ENCODE measurements around the gene CTSS.
"Not testable (repeated sequence)": the region's sequence is repeated elsewhere in the genome, so short reads cannot be mapped to it uniquely, and the experiment has no call there.

CTSS gene

DNA sequence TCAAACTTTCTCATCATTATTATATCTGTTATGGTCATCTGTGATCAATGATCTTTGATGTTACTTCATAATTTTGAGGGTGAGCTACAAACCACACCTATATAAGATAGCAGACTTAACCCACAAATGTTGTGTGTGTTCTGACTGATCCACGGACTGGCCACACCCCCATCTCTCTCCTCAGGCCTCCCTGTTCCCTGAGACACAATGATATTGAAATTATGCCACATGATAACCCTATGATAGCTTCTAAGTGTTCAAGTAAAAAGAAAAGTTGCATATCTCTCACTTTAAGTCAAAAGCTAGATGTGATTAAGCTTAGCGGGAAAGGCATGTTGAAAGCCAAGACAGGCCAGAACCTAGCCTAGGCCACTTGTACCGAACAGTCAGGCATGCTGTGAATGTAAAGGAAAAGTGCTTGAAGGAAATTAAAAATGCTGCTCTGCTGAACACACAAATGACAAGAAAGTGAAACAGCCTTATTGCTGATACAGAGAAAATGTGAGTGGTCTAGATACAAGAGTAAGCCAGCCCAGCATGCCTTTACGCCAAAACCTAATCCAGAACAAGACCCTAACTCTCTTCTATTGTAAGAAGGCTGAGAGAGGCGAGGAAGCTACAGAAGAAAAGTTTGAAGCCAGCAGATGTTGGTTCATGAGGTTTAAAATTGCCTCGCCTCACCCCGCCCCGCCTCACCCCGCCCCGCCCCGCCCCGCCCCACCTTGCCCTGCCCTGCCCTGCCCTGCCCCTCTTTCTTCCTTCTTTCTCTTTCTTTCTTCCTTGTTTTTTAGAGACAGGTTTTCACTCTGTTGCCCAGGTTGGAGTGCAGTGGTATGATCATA is 16.5 kb downstream of the CTSS start:
- no peak for TF ChIP-seq CTCF (IDR thresholded peaks at IDR 0.05; ENCODE audit: low read depth, low read length, missing control alignments)
- H3K4me3 ChIP-seq (replicated peaks; ENCODE audit: low read depth, low read length), result no peak overlapping the region
- no peak for DNase-seq (ENCODE audit: extremely low read depth, low read depth)

GRCh38 chr1:150730130-150730721 is 35.4 kb downstream of the CTSS start:
- TF ChIP-seq CTCF (IDR thresholded peaks at IDR 0.05; ENCODE audit: low read depth, low read length, missing control alignments), result no peak
- no peak overlapping the region for H3K4me3 ChIP-seq (replicated peaks; ENCODE audit: low read depth, low read length)
- DNase-seq (ENCODE audit: extremely low read depth, low read depth), result no peak

GRCh38 chr1:150724336-150724735 is 41.2 kb downstream of the CTSS start:
- no peak for TF ChIP-seq CTCF (IDR thresholded peaks at IDR 0.05; ENCODE audit: low read depth, low read length, missing control alignments)
- no peak for DNase-seq (ENCODE audit: extremely low read depth, low read depth)
- no peak overlapping the region for H3K4me3 ChIP-seq (replicated peaks; ENCODE audit: low read depth, low read length)

- no peak within 1 kb of the TSS for H3K4me3 ChIP-seq (replicated peaks; ENCODE audit: low read depth, low read length)
- DNase-seq (ENCODE audit: extremely low read depth, low read depth), result no peak
- TF ChIP-seq CTCF (IDR thresholded peaks at IDR 0.05; ENCODE audit: low read depth, low read length, missing control alignments), result no peak
Measured at GRCh38 chr1:150720703-150721102, 44.9 kb downstream of the CTSS start, which contains the start of gene HORMAD1. TSS of gene HORMAD1 (minus strand) at chr1:150720895. CDS start at chr1:150719505, 1,390 bp downstream.

- no peak for TF ChIP-seq CTCF (IDR thresholded peaks at IDR 0.05; ENCODE audit: low read depth, low read length, missing control alignments)
- no peak overlapping the region for H3K4me3 ChIP-seq (replicated peaks; ENCODE audit: low read depth, low read length)
- no peak for DNase-seq (ENCODE audit: extremely low read depth, low read depth)
Measured at GRCh38 chr1:150720098-150720497, 45.5 kb downstream of the CTSS start.

GRCh38 chr1:150718225-150718891 is 47.2 kb downstream of the CTSS start:
- H3K4me3 ChIP-seq (replicated peaks; ENCODE audit: low read depth, low read length), result no peak overlapping the region
- TF ChIP-seq CTCF (IDR thresholded peaks at IDR 0.05; ENCODE audit: low read depth, low read length, missing control alignments), result no peak
- no peak for DNase-seq (ENCODE audit: extremely low read depth, low read depth)

DNA sequence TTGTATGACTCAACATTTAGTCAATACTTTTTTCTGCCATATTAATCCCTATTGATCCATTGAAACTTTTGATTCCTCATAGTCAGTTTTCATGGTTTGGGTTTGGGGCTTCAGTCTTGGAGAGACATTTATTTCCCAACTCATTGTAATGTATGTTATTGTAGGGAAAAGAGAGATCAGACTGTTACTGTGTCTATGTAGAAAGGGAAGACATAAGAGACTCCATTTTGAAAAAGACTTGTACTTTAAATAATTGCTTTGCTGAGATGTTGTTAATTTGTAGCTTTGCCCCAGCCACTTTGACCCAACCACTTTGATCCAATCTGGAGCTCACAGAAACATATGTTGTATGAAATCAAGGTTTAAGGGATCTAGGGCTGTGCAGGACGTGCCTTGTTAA is 56.5 kb downstream of the CTSS start:
- not testable (repeated sequence) for DNase-seq (ENCODE audit: extremely low read depth, low read depth); H3K4me3 ChIP-seq (replicated peaks; ENCODE audit: low read depth, low read length)
